Ectodermal cell (in vitro differentiated cells): Measurements from ENCODE around the gene NELL1.

Experiments
- H3K27ac ChIP-seq: 2 replicates; pipeline ENCODE4 v1.7.0; 2013; ENCODE audit warnings: mild to moderate bottlenecking, low read depth, low read length; ENCODE audit not compliant: insufficient read depth, poor library complexity, severe bottlenecking
- H3K27me3 ChIP-seq: 2 replicates; pipeline ENCODE4 v1.7.0; 2013; ENCODE audit warnings: mild to moderate bottlenecking, low read length; ENCODE audit not compliant: insufficient read depth, control insufficient read depth, poor library complexity, severe bottlenecking
- H3K36me3 ChIP-seq: one replicate; pipeline ENCODE4 v1.7.0; 2013; ENCODE audit warnings: low read length; ENCODE audit not compliant: control insufficient read depth, insufficient read depth
- H3K4me1 ChIP-seq: one replicate; pipeline ENCODE4 v1.7.0; 2013; ENCODE audit warnings: low read length; ENCODE audit not compliant: control insufficient read depth, insufficient read depth
- H3K4me3 ChIP-seq: 2 replicates; pipeline ENCODE4 v1.7.0; 2013; ENCODE audit warnings: low read depth, low read length, control low read depth; ENCODE audit not compliant: insufficient read depth
- H3K9me3 ChIP-seq: 2 replicates; pipeline ENCODE4 v1.7.0; 2013; ENCODE audit warnings: mild to moderate bottlenecking, low read length, moderate library complexity; ENCODE audit not compliant: control insufficient read depth
- WGBS, 2 experiments: methylation state at CpG; one replicate each; pipeline ENCODE4 v1.1.7; 2013; ENCODE audit warnings: missing lambda C conversion rate in 2 of 2; 5-methylcytosine and 5-hydroxymethylcytosine counted together

Gene NELL1

GRCh38 chr11:20991471-20991870, 322.1 kb downstream of the NELL1 start:
- H3K27ac ChIP-seq = no peak overlapping the region
- H3K4me3 ChIP-seq = no peak overlapping the region
- H3K4me1 ChIP-seq = no peaks in the 10 kb centered on the region
- no peaks in the 10 kb centered on the region for H3K27me3 ChIP-seq
- no peaks in the 10 kb centered on the region for H3K9me3 ChIP-seq
- WGBS, 2 experiments = 89 to 94% methylated on average over 6 of the region's 6 CpGs
- no peaks in the 10 kb centered on the region for H3K36me3 ChIP-seq

GRCh38 chr11:21007297-21007696, 337.9 kb downstream of the NELL1 start:
- no peaks in the 10 kb centered on the region for H3K9me3 ChIP-seq
- peaks cover 2% of the 10 kb centered on the region for H3K4me1 ChIP-seq
- no peaks in the 10 kb centered on the region for H3K27me3 ChIP-seq
- 50 to 68% methylated on average over 2 of the region's 3 CpGs for WGBS, 2 experiments
- H3K27ac ChIP-seq = no peak overlapping the region
- no peak overlapping the region for H3K4me3 ChIP-seq
- no peaks in the 10 kb centered on the region for H3K36me3 ChIP-seq

- H3K4me1 ChIP-seq = no peaks in the 10 kb centered on the region
- H3K27me3 ChIP-seq = no peaks in the 10 kb centered on the region
- H3K9me3 ChIP-seq = no peaks in the 10 kb centered on the region
- WGBS, 2 experiments = 88 to 90% methylated on average over 3 of the region's 3 CpGs
- H3K4me3 ChIP-seq = no peak overlapping the region
- H3K36me3 ChIP-seq = no peaks in the 10 kb centered on the region
- H3K27ac ChIP-seq = no peak overlapping the region
Observed at GRCh38 chr11:21018248-21018647, 348.9 kb downstream of the NELL1 start.

- WGBS, 2 experiments = 63 to 100% methylated on average over 1 of the region's 1 CpG
- no peaks in the 10 kb centered on the region for H3K9me3 ChIP-seq
Observed at GRCh38 chr11:21026685-21027084, 357.3 kb downstream of the NELL1 start.

GRCh38 chr11:21037850-21038249, 368.5 kb downstream of the NELL1 start:
- H3K27me3 ChIP-seq = no peaks in the 10 kb centered on the region
- WGBS, 2 experiments = 83 to 91% methylated on average over 2 of the region's 2 CpGs
- H3K27ac ChIP-seq = no peak overlapping the region
- H3K36me3 ChIP-seq = no peaks in the 10 kb centered on the region
- H3K4me1 ChIP-seq = no peaks in the 10 kb centered on the region
- H3K4me3 ChIP-seq = no peak overlapping the region
- no peaks in the 10 kb centered on the region for H3K9me3 ChIP-seq

More at GRCh38 chr11:21026685-21027084, 357.3 kb downstream of the NELL1 start:
- Histone ChIP-seq H3K36me3 (no peaks in the 10 kb centered on the region), H3K4me3 (no peak overlapping the region), H3K4me1 (no peaks in the 10 kb centered on the region), H3K27ac (no peak overlapping the region), H3K27me3 (no peaks in the 10 kb centered on the region)

- H3K27ac ChIP-seq = no peak overlapping the region
- H3K36me3 ChIP-seq = no peaks in the 10 kb centered on the region
- no peaks in the 10 kb centered on the region for H3K4me1 ChIP-seq
- no peak overlapping the region for H3K4me3 ChIP-seq
- H3K9me3 ChIP-seq = no peaks in the 10 kb centered on the region
- H3K27me3 ChIP-seq = no peaks in the 10 kb centered on the region
Observed at GRCh38 chr11:21038801-21039200, 369.4 kb downstream of the NELL1 start.

- no peaks in the 10 kb centered on the region for H3K9me3 ChIP-seq
- no peak overlapping the region for H3K27ac ChIP-seq
- no peak overlapping the region for H3K4me3 ChIP-seq
- H3K36me3 ChIP-seq = no peaks in the 10 kb centered on the region
- no peaks in the 10 kb centered on the region for H3K27me3 ChIP-seq
- 100% methylated on average over 1 of the region's 2 CpGs for WGBS, 2 experiments
- H3K4me1 ChIP-seq = no peaks in the 10 kb centered on the region
Observed at GRCh38 chr11:21040630-21041029, 371.2 kb downstream of the NELL1 start.

GRCh38 chr11:21048626-21049025, 379.2 kb downstream of the NELL1 start:
- peaks cover 10% of the 10 kb centered on the region for H3K4me1 ChIP-seq
- H3K27ac ChIP-seq = no peak overlapping the region
- 87 to 89% methylated on average over 5 of the region's 5 CpGs for WGBS, 2 experiments
- H3K4me3 ChIP-seq = no peak overlapping the region
- H3K9me3 ChIP-seq = no peaks in the 10 kb centered on the region
- no peaks in the 10 kb centered on the region for H3K36me3 ChIP-seq
- no peaks in the 10 kb centered on the region for H3K27me3 ChIP-seq

GRCh38 chr11:21053466-21053865, 384.1 kb downstream of the NELL1 start:
- Histone ChIP-seq H3K9me3 (no peaks in the 10 kb centered on the region), H3K4me3 (no peak overlapping the region), H3K36me3 (no peaks in the 10 kb centered on the region), H3K27ac (no peak overlapping the region), H3K27me3 (no peaks in the 10 kb centered on the region), H3K4me1 (peaks cover 7% of the 10 kb centered on the region)
- 94 to 100% methylated on average over 1 of the region's 1 CpG for WGBS, 2 experiments

GRCh38 chr11:21056644-21057043, 387.3 kb downstream of the NELL1 start:
- Histone ChIP-seq H3K27ac (no peak overlapping the region), H3K4me3 (no peak overlapping the region), H3K9me3 (no peaks in the 10 kb centered on the region), H3K4me1 (no peaks in the 10 kb centered on the region), H3K36me3 (no peaks in the 10 kb centered on the region), H3K27me3 (no peaks in the 10 kb centered on the region)

GRCh38 chr11:21059879-21060278, 390.5 kb downstream of the NELL1 start:
- no peaks in the 10 kb centered on the region for H3K27me3 ChIP-seq
- no peaks in the 10 kb centered on the region for H3K36me3 ChIP-seq
- H3K4me3 ChIP-seq = no peak overlapping the region
- WGBS, 2 experiments = 86 to 100% methylated on average over 1 to 2 of the region's 2 CpGs
- H3K9me3 ChIP-seq = no peaks in the 10 kb centered on the region
- H3K4me1 ChIP-seq = no peaks in the 10 kb centered on the region
- no peak overlapping the region for H3K27ac ChIP-seq
